ENCODE data around the gene SMCO1.
"Not testable (repeated sequence)": the region's sequence is repeated elsewhere in the genome, so short reads cannot be mapped to it uniquely, and the experiment has no call there.

The SMCO1 gene

DNA sequence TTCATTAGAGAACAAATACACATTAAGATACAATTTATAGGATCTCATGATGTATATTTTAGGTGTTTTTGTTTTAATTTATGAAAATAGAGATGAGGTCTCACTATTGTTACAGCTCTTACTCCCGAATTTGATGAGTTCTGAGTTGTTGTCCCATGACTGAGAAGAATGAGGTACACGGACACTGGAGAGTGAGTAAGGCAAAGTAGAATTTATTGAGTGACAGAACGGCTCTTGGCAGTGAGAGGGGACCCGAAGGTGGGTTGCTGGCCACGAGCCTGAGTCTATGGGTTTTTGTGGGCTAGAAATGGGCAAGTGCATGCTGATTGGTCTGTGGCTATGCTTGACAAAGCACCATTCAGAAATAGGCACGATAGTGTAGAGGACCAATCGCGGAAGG, 8.5 kb downstream of the SMCO1 start:
- TF ChIP-seq, protein P1, sequence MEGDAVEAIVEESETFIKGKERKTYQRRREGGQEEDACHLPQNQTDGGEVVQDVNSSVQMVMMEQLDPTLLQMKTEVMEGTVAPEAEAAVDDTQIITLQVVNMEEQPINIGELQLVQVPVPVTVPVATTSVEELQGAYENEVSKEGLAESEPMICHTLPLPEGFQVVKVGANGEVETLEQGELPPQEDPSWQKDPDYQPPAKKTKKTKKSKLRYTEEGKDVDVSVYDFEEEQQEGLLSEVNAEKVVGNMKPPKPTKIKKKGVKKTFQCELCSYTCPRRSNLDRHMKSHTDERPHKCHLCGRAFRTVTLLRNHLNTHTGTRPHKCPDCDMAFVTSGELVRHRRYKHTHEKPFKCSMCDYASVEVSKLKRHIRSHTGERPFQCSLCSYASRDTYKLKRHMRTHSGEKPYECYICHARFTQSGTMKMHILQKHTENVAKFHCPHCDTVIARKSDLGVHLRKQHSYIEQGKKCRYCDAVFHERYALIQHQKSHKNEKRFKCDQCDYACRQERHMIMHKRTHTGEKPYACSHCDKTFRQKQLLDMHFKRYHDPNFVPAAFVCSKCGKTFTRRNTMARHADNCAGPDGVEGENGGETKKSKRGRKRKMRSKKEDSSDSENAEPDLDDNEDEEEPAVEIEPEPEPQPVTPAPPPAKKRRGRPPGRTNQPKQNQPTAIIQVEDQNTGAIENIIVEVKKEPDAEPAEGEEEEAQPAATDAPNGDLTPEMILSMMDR (IDR thresholded peaks at IDR 0.05; ENCODE audit: extremely low read depth, missing control alignments), result no peak
- no peak for DNase-seq (ENCODE audit: low spot score)

DNA sequence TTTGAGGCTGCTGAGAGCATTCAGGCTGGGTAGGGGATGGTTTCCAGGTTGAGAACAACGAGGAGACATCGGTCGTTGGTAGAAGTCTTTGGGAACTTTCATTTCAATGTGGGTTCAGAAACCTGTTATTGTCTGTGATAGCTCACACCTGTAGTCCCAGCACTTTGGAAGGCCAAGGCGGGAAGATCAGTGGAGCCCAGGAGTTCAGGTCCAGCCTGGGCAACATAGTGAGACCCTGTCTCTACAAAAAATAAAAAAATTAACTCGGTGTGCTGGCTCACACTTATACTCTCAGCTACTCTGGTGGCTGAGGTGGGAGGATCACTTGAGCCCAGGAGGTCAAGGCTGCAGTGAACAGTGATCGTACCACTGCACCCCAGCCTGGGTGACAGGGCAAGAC, 10.6 kb downstream of the SMCO1 start:
- DNase-seq (ENCODE audit: low spot score), result no peak
- TF ChIP-seq, protein P1 (IDR thresholded peaks at IDR 0.05; ENCODE audit: extremely low read depth, missing control alignments), result no peak

DNA sequence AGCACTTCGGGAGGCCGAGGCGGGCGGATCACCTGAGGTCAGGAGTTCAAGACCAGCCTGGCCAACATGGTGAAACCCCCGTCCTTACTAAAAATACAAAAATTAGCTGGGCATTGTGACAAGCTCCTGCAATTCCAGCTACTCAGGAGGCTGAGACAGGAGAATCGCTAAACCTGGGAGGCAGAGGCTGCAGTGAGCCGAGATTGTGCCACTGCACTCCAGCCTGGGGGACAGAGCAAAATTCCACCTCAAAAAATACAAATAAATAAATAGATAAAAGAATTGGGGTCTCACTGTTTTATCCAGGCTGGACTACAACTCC, 11.1 kb downstream of the SMCO1 start:
- not testable (repeated sequence) for DNase-seq (ENCODE audit: low spot score)

DNA sequence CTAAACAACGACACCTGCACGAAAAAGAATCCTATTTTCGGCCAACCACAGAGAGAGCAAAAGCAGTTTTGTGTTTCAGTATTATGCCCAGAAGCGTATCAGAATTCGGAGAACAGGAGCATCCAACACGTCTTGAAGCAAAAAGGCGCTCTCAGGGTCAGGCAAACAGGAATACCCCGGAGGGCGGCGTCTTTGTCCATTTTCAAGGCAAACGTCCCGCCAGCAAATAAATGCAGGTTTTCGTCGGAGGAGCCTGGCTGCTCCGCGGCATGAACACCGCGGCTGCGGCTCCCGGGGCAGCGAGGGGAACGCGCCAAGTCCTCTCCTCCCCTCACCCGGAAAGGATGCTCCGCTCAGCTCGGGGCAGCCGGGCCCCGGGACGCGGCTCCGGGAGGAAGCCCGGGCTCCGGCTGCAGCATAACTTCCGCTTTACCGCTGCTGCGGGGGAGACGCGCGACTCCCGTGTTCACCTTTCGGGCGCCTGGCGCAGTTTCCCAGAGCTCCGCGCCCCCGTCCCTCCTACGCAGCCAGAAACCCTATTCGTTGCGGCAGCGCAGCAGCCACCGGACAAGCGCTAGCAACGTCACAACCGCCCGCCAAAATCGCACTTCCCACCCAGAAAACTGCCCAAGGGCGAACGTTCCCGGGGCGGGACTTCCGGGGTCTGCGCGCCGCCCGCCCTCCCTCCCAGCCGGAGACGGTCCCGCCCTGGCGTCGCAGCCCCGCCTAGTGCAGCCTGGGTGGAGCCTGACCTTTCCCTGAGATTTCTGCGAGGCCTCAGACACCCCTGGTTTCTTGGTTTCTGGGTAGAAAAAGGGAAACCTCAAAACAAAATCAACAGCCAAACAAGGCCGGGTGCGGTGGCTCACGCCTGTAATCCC, 11.7 kb downstream of the SMCO1 start, which contains the start of gene RNF168:
Gene RNF168 (minus strand): TSS at position 573 of the 881 bp plus-strand sequence. CDS start 595 bp downstream, outside the sequence.
- TF ChIP-seq, protein P1 (IDR thresholded peaks at IDR 0.05; ENCODE audit: extremely low read depth, missing control alignments), result no peak
- peak; percentile 93 for DNase-seq (ENCODE audit: low spot score)

DNA sequence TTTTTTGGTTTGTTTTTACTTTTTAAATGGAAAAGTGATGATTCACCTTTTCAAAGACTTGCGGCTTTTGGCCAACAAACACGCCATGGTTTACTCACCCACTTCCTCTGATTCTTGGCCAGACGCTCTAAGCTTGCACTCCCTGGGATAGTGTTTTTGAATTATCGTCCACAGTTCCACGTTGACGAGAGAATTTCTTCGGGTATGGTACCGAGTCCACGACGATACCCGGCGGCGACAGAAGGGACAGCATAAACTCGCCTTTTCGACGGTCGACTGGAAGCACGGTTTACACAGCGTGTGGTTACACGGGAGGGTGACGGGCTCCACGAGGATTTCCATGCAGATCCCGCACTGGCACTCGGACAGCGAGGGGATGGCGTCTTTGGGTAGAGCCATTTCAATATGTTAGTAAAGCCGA, 12.4 kb downstream of the SMCO1 start:
- DNase-seq (ENCODE audit: low spot score), result peak; percentile 34
- TF ChIP-seq, protein P1 (IDR thresholded peaks at IDR 0.05; ENCODE audit: extremely low read depth, missing control alignments), result no peak

DNA sequence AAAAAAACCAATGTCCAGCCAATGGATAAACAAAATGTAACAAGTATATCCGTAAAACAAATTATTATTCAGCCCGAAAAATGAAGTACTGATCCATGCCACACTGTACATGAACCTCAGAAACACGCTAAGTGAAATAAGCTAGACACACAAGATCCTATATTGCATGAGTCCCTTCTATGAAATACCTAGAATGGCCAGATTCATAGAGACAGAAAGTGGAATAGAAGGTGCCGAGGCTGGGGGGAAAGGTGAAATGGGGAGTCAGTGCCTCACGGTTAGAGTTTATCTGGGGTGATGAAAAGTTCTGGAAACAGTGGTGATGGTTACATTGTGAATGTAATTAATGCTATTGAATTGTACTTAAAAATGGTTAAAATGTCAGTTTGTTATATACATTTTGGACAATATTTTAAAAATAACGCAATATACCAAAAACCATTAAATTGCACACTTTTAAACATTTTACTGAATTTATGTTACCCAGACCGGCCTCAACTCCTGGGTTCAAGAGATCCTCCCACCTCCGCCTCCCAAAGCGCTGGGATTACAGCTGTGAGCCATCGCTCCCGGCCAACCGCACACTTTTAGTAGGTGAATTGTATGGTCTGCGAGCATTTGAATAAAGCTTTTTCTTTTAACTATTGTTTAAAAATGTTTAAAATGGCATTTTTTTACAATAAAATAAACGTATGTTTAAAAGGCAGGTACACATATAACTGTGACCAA, 13.7 kb downstream of the SMCO1 start:
- TF ChIP-seq, protein P1 (IDR thresholded peaks at IDR 0.05; ENCODE audit: extremely low read depth, missing control alignments), result no peak
- peak; percentile 12 for DNase-seq (ENCODE audit: low spot score)

DNA sequence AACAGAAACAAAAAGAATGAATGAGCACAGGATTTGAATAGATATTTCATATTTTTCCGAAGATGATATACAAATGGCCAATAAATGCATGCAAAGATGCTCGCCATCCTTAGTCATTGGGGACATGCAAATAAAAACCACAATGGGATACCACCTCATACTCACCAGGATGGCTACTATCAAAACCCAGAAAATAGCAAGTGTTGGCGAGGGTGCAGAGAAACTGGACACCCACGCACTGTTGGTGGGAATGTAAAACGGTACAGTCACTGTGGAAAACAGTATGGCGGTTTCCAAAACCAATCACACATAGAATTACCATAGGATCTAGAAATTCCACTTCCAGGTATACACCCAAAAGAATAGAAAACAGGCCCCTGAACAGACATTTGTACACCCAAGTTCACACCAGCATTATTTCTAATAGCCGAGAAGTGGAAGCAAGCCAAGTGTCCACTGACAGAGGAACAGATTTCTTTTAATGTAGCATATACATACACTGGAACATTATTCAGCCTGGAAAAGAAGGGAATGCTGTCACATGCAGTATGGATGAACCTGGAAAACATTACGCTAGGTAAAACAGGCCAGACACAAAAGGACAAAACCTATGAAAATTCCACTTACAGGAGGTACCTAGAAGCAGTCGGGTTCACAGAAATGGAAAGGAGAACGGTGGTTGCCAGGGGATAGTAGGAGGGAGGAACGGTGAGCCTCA, 15.2 kb downstream of the SMCO1 start:
- TF ChIP-seq, protein P1 (IDR thresholded peaks at IDR 0.05; ENCODE audit: extremely low read depth, missing control alignments), result no peak
- no peak for DNase-seq (ENCODE audit: low spot score)

Data from GM20000 (cell line).